Measurements from ENCODE around the gene MYO7B. TPM values are rescaled to one million over a fixed set of nuclear protein-coding genes. Genes with fewer than 3 reads are reported as not detected.

The MYO7B gene
- total RNA-seq, 2 experiments from 2014 or later = 0.65 to 1.2 TPM

DNA sequence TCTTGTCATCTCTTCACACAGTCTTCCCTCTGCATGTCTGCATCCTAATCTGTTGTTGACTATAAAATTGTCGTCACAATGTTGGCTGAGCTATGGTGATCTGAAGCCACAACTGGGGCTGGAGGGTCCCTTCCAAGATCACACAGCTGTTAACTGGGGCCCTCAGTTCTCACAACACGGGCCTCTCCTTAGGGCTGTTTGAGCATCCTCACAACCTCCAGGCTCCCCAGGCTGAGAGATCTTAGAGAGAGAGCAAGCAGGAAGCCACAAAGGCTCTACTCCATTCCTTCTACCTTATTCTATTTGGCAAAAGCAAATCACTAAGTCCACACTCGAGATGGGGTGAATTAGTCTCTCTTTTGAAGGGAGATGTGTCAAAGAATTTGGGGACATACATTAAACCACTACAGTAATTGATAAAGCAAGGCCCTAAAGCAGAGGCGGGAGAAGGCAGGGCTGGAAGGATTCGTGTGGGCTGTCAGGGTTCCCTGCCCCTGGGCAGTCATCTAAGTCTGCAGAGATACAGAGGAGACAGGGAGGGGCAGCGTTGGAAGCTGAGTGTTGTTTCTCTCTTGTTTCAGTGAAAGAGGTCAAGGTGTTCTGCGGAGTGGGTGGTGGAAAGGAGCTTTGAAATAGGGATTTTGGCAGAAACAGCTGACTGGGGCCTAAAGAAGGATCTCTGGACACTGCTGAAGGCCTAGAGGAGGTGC is 15.9 kb downstream of the MYO7B start:
- Mint-ChIP-seq H3K4me3 (no peak overlapping the region), H3K4me1 (ENCODE audit: low read depth) (no peaks in the 10 kb centered on the region), H3K27ac (no peak overlapping the region), H3K27me3 (peaks cover 13% of the 10 kb centered on the region), H3K9me3 (no peaks in the 10 kb centered on the region), H3K36me3 (ENCODE audit: low read depth) (no peaks in the 10 kb centered on the region)
- POLR2A ChIA-PET = interaction anchor here (0.9 kb wide), 1 partner anchor 22 kb away, joined by 3 read pairs; no protein-coding TSS in a partner anchor
- ATAC-seq = no peak
- CTCF ChIA-PET = interaction anchor here (1.0 to 1.7 kb wide), 3 partner anchors 13 to 99 kb away, joined by 3 to 4 read pairs (median 4); no protein-coding TSS in a partner anchor
- no peak for DNase-seq
- TF ChIP-seq CTCF (IDR thresholded peaks at IDR 0.05) = no peak
- intact Hi-C loops (cut with micrococcal nuclease) = no loop called here

DNA sequence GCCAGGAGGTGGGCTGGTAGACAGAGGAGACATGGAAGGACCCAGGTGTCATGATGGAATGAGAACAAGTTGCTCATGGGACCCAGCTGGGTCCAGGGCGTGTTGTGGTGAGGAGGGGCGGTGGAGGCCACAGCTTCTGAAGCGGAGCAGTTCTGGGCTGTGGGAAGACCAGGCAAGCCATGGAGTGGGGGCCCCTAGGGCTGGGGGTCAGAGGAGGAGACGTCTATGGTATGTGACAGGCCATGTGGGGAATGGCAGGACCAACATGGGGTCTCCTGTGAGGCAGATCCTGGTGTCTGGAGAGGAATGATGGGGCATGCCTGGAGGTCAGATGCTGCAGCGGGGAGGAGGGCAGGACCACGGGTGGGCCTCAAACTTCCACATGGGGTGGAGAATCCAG is 16.9 kb downstream of the MYO7B start:
- no peaks in the 10 kb centered on the region for H3K4me1 Mint-ChIP-seq (ENCODE audit: low read depth)
- H3K4me3 Mint-ChIP-seq = no peak overlapping the region
- ChIA-PET POLR2A (no interaction called here), CTCF (interaction anchor here (1.3 kb wide), 1 partner anchor 23 kb away, joined by 3 read pairs; no protein-coding TSS in a partner anchor)
- H3K27me3 Mint-ChIP-seq = peaks cover 6% of the 10 kb centered on the region
- no peaks in the 10 kb centered on the region for H3K36me3 Mint-ChIP-seq (ENCODE audit: low read depth)
- intact Hi-C loops (cut with micrococcal nuclease) = no loop called here
- H3K9me3 Mint-ChIP-seq = peaks cover 6% of the 10 kb centered on the region
- TF ChIP-seq CTCF (IDR thresholded peaks at IDR 0.05) = no peak
- DNase-seq (no peak), ATAC-seq (no peak)
- H3K27ac Mint-ChIP-seq = no peak overlapping the region

- TF ChIP-seq CTCF (IDR thresholded peaks at IDR 0.05) = no peak
- no peaks in the 10 kb centered on the region for H3K36me3 Mint-ChIP-seq (ENCODE audit: low read depth)
- DNase-seq (no peak), ATAC-seq (no peak)
- H3K4me1 Mint-ChIP-seq (ENCODE audit: low read depth) = no peaks in the 10 kb centered on the region
- POLR2A ChIA-PET = no interaction called here
- H3K9me3 Mint-ChIP-seq = peaks cover 6% of the 10 kb centered on the region
- intact Hi-C loops (cut with micrococcal nuclease) = no loop called here
- H3K4me3 Mint-ChIP-seq = no peak overlapping the region
- CTCF ChIA-PET = interaction anchor here (1.3 kb wide), 1 partner anchor 24 kb away, joined by 3 read pairs; no protein-coding TSS in a partner anchor
- no peak overlapping the region for H3K27ac Mint-ChIP-seq
- peaks cover 6% of the 10 kb centered on the region for H3K27me3 Mint-ChIP-seq
These were observed 17.4 kb downstream of the MYO7B start for GRCh38 chr2:127552846-127553245.

DNA sequence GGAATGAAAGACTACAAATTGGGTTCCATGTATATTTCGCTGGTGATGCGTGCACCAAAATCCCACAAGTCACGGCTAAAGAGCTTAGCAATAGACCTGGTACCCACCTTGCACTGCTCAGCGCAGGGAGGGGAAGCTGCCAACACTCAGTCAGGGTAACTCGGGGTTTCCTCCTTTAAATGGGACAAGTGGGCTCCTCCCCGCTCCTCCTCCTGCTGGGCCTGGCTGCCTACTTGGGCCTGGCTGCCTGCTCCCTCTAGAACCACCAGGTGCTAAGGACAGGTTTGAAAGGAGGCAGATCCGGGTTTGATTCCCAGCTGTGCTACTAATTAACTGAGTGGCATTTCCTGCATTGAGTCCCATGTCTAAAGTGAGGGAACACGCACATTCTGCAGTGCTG is 23.4 kb downstream of the MYO7B start:
- ChIA-PET POLR2A (no interaction called here), CTCF (no interaction called here)
- H3K4me1 Mint-ChIP-seq (ENCODE audit: low read depth) = peaks cover 11% of the 10 kb centered on the region
- H3K9me3 Mint-ChIP-seq = peaks cover 6% of the 10 kb centered on the region
- no peak for TF ChIP-seq CTCF (IDR thresholded peaks at IDR 0.05)
- no peak for ATAC-seq
- no peak overlapping the region for H3K27ac Mint-ChIP-seq
- H3K36me3 Mint-ChIP-seq (ENCODE audit: low read depth) = no peaks in the 10 kb centered on the region
- H3K27me3 Mint-ChIP-seq = peaks cover 10% of the 10 kb centered on the region
- no peak overlapping the region for H3K4me3 Mint-ChIP-seq
- intact Hi-C loops (cut with micrococcal nuclease) = no loop called here
- DNase-seq = no peak

GRCh38 chr2:127559454-127559853 is 24.0 kb downstream of the MYO7B start:
- intact Hi-C loops (cut with micrococcal nuclease) = no loop called here
- ChIA-PET CTCF (interaction anchor here (0.6 kb wide), 1 partner anchor 43 kb away, joined by 3 read pairs; no protein-coding TSS in a partner anchor), POLR2A (no interaction called here)
- no peak for DNase-seq
- peaks cover 6% of the 10 kb centered on the region for H3K9me3 Mint-ChIP-seq
- TF ChIP-seq CTCF (IDR thresholded peaks at IDR 0.05) = no peak
- no peak overlapping the region for H3K4me3 Mint-ChIP-seq
- no peak overlapping the region for H3K27ac Mint-ChIP-seq
- H3K4me1 Mint-ChIP-seq (ENCODE audit: low read depth) = peaks cover 17% of the 10 kb centered on the region
- ATAC-seq = no peak
- H3K27me3 Mint-ChIP-seq = peaks cover 10% of the 10 kb centered on the region
- H3K36me3 Mint-ChIP-seq (ENCODE audit: low read depth) = no peaks in the 10 kb centered on the region
